ENCODE data around the gene EXT2. TPM values are rescaled to one million over a fixed set of nuclear protein-coding genes. Genes with fewer than 3 reads are reported as not detected.

EXT2 gene
- total RNA-seq, 1 experiment from 2014 or later: 39.1 TPM

DNA sequence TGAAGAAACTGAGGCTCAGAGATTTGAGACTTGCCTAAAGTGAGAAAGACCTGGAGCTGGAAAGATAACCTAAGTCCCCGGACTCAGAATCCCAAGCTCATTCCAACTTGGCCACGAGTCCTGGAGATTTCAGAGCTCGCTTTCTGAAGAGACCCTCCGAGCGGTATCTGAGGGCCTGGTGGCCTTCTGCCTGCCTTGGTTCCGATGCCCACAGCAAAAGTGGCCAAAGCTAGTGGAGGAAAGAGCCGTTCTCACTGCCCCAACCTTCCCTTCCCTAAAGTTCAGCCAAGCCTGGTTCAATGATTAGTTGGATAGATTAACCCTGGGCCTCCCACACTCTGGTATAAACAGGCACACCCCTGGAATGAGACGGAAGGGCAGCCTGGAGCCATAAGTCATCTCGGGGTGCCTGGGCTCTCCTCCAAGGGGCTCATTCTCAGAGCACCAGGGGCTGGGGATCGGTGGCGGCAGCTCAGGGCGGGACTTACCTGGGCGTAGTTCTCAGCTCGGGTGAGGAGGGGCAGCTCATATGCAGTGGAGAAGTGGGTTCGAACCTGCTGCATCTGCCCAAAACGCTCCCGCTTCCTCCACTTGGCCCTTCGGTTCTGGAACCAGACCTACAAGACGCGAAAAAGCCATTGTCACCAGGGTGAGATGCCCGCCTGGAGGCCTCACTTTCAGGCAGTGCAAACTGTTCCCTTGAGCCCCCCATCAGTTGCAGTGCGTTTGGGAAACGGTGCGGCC is 171.7 kb downstream of the EXT2 start:
- POLR2A ChIA-PET: no interaction called here
- Mint-ChIP-seq H3K36me3 (no peaks in the 10 kb centered on the region), H3K4me3 (no peak overlapping the region), H3K4me1 (no peaks in the 10 kb centered on the region), H3K9me3 (0 out of 2 replicates have a peak, but pooled peaks cover 3% of the 10 kb centered on the region), H3K27me3 (ENCODE audit: low read depth) (peaks cover 2% of the 10 kb centered on the region; the same call in 1 of the 2 replicates), H3K27ac (no peak overlapping the region)
- DNase-seq (ENCODE audit: low spot score) (no peak), ATAC-seq (no peak)
- TF ChIP-seq, protein P1, sequence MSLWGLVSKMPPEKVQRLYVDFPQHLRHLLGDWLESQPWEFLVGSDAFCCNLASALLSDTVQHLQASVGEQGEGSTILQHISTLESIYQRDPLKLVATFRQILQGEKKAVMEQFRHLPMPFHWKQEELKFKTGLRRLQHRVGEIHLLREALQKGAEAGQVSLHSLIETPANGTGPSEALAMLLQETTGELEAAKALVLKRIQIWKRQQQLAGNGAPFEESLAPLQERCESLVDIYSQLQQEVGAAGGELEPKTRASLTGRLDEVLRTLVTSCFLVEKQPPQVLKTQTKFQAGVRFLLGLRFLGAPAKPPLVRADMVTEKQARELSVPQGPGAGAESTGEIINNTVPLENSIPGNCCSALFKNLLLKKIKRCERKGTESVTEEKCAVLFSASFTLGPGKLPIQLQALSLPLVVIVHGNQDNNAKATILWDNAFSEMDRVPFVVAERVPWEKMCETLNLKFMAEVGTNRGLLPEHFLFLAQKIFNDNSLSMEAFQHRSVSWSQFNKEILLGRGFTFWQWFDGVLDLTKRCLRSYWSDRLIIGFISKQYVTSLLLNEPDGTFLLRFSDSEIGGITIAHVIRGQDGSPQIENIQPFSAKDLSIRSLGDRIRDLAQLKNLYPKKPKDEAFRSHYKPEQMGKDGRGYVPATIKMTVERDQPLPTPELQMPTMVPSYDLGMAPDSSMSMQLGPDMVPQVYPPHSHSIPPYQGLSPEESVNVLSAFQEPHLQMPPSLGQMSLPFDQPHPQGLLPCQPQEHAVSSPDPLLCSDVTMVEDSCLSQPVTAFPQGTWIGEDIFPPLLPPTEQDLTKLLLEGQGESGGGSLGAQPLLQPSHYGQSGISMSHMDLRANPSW (CRISPR knock-in tag; conservative IDR thresholded peaks at IDR 0.05; ENCODE audit: low read depth): no peak
- TF ChIP-seq NR3C1 (CRISPR knock-in tag; conservative IDR thresholded peaks at IDR 0.05; ENCODE audit: low read depth) (no peak), ZNF219 (CRISPR knock-in tag; IDR thresholded peaks at IDR 0.05; ENCODE audit: borderline replicate concordance) (no peak), TP53 (CRISPR knock-in tag; IDR thresholded peaks at IDR 0.05) (no peak)
- TF ChIP-seq, protein P2, sequence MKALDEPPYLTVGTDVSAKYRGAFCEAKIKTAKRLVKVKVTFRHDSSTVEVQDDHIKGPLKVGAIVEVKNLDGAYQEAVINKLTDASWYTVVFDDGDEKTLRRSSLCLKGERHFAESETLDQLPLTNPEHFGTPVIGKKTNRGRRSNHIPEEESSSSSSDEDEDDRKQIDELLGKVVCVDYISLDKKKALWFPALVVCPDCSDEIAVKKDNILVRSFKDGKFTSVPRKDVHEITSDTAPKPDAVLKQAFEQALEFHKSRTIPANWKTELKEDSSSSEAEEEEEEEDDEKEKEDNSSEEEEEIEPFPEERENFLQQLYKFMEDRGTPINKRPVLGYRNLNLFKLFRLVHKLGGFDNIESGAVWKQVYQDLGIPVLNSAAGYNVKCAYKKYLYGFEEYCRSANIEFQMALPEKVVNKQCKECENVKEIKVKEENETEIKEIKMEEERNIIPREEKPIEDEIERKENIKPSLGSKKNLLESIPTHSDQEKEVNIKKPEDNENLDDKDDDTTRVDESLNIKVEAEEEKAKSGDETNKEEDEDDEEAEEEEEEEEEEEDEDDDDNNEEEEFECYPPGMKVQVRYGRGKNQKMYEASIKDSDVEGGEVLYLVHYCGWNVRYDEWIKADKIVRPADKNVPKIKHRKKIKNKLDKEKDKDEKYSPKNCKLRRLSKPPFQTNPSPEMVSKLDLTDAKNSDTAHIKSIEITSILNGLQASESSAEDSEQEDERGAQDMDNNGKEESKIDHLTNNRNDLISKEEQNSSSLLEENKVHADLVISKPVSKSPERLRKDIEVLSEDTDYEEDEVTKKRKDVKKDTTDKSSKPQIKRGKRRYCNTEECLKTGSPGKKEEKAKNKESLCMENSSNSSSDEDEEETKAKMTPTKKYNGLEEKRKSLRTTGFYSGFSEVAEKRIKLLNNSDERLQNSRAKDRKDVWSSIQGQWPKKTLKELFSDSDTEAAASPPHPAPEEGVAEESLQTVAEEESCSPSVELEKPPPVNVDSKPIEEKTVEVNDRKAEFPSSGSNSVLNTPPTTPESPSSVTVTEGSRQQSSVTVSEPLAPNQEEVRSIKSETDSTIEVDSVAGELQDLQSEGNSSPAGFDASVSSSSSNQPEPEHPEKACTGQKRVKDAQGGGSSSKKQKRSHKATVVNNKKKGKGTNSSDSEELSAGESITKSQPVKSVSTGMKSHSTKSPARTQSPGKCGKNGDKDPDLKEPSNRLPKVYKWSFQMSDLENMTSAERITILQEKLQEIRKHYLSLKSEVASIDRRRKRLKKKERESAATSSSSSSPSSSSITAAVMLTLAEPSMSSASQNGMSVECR (CRISPR knock-in tag; IDR thresholded peaks at IDR 0.05; ENCODE audit: borderline replicate concordance): no peak
- TF ChIP-seq, protein P3, sequence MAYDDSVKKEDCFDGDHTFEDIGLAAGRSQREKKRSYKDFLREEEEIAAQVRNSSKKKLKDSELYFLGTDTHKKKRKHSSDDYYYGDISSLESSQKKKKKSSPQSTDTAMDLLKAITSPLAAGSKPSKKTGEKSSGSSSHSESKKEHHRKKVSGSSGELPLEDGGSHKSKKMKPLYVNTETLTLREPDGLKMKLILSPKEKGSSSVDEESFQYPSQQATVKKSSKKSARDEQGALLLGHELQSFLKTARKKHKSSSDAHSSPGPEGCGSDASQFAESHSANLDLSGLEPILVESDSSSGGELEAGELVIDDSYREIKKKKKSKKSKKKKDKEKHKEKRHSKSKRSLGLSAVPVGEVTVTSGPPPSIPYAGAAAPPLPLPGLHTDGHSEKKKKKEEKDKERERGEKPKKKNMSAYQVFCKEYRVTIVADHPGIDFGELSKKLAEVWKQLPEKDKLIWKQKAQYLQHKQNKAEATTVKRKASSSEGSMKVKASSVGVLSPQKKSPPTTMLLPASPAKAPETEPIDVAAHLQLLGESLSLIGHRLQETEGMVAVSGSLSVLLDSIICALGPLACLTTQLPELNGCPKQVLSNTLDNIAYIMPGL (CRISPR knock-in tag; IDR thresholded peaks at IDR 0.05): no peak
- CTCF ChIA-PET: interaction anchor here (0.9 to 1.6 kb wide), 5 partner anchors 19 to 172 kb away, joined by 3 to 5 read pairs (median 4); partner anchors contain the start of gene EXT2

DNA sequence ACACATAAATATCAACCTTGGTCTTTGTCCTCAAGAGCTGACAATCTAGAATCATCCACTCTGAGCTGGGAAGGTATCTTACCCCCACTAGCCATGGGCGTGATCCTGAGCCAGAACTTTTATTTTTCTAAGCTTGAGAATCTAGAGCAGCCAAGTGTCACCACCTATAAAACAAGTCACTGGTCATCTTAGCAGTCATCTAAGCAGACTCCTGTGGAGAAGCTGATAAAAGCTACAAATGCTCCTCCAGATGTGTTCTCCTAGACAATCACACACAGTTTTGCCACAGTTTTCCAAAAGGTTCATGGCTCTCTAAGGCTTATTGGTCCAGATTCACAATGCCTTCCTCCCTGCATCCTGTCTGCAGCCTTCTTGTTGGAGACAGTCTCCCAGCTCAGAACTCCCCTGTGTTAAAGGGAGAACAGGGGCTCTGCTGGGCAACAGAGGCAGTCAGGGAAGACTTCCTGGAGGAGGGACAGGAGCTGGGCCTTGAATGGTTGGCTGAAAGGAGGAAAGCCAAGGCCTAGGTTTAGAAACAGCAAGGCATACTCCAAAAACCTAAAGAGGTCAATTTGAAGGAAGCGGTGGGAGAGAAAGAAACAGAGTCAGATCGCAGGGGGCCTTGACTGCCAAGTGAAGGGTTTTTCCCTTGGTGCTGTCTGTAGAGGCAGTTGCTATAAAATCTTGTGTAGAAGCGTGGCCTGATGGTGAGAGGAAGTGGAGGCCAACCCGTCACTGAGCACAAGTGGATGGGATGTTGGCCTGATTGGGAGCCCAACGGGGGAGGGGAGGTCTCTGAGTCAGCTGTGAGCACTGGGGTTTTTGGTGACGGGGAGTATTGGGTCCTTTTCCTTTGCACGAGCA is 172.5 kb downstream of the EXT2 start:
- no peaks in the 10 kb centered on the region for H3K4me1 Mint-ChIP-seq
- H3K9me3 Mint-ChIP-seq: 0 out of 2 replicates have a peak, but pooled peaks cover 3% of the 10 kb centered on the region
- TF ChIP-seq ZNF121 (CRISPR knock-in tag; IDR thresholded peaks at IDR 0.05) (no peak), CREM (CRISPR knock-in tag; IDR thresholded peaks at IDR 0.05) (no peak), SP1 (CRISPR knock-in tag; conservative IDR thresholded peaks at IDR 0.05) (no peak), FOXK1 (CRISPR knock-in tag; IDR thresholded peaks at IDR 0.05) (no peak), SOX15 (CRISPR knock-in tag; IDR thresholded peaks at IDR 0.05) (no peak), NFE2L1 (CRISPR knock-in tag; IDR thresholded peaks at IDR 0.05) (no peak), CREB1 (CRISPR knock-in tag; IDR thresholded peaks at IDR 0.05) (no peak), GABPB1 (CRISPR knock-in tag; IDR thresholded peaks at IDR 0.05) (no peak), ZNF219 (CRISPR knock-in tag; IDR thresholded peaks at IDR 0.05; ENCODE audit: borderline replicate concordance) (no peak)
- TF ChIP-seq, protein P4, sequence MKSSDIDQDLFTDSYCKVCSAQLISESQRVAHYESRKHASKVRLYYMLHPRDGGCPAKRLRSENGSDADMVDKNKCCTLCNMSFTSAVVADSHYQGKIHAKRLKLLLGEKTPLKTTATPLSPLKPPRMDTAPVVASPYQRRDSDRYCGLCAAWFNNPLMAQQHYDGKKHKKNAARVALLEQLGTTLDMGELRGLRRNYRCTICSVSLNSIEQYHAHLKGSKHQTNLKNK (CRISPR knock-in tag; IDR thresholded peaks at IDR 0.05): no peak
- TF ChIP-seq, protein P5, sequence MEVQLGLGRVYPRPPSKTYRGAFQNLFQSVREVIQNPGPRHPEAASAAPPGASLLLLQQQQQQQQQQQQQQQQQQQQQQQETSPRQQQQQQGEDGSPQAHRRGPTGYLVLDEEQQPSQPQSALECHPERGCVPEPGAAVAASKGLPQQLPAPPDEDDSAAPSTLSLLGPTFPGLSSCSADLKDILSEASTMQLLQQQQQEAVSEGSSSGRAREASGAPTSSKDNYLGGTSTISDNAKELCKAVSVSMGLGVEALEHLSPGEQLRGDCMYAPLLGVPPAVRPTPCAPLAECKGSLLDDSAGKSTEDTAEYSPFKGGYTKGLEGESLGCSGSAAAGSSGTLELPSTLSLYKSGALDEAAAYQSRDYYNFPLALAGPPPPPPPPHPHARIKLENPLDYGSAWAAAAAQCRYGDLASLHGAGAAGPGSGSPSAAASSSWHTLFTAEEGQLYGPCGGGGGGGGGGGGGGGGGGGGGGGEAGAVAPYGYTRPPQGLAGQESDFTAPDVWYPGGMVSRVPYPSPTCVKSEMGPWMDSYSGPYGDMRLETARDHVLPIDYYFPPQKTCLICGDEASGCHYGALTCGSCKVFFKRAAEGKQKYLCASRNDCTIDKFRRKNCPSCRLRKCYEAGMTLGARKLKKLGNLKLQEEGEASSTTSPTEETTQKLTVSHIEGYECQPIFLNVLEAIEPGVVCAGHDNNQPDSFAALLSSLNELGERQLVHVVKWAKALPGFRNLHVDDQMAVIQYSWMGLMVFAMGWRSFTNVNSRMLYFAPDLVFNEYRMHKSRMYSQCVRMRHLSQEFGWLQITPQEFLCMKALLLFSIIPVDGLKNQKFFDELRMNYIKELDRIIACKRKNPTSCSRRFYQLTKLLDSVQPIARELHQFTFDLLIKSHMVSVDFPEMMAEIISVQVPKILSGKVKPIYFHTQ (CRISPR knock-in tag; IDR thresholded peaks at IDR 0.05): no peak
- CTCF ChIA-PET: interaction anchor here (0.9 to 1.6 kb wide), 3 partner anchors 31 to 173 kb away, joined by 3 to 5 read pairs (median 3); partner anchors contain the start of gene EXT2
- no peak overlapping the region for H3K27ac Mint-ChIP-seq
- H3K27me3 Mint-ChIP-seq (ENCODE audit: low read depth): peaks cover 2% of the 10 kb centered on the region; the same call in 1 of the 2 replicates
- POLR2A ChIA-PET: no interaction called here
- no peak overlapping the region for H3K4me3 Mint-ChIP-seq
- ATAC-seq (no peak), DNase-seq (ENCODE audit: low spot score) (no peak)
- no peaks in the 10 kb centered on the region for H3K36me3 Mint-ChIP-seq

Measured in WTC11 (cell line).